ENCODE results near the gene OPN3. TPM values are rescaled to one million over a fixed set of nuclear protein-coding genes. Genes with fewer than 3 reads are reported as not detected.
A peak's percentile ranks its signal among the peaks of the same experiment; 100 is the strongest.

Gene OPN3
- total RNA-seq, 1 donor from 2014 or later, result 20.0 TPM

DNA sequence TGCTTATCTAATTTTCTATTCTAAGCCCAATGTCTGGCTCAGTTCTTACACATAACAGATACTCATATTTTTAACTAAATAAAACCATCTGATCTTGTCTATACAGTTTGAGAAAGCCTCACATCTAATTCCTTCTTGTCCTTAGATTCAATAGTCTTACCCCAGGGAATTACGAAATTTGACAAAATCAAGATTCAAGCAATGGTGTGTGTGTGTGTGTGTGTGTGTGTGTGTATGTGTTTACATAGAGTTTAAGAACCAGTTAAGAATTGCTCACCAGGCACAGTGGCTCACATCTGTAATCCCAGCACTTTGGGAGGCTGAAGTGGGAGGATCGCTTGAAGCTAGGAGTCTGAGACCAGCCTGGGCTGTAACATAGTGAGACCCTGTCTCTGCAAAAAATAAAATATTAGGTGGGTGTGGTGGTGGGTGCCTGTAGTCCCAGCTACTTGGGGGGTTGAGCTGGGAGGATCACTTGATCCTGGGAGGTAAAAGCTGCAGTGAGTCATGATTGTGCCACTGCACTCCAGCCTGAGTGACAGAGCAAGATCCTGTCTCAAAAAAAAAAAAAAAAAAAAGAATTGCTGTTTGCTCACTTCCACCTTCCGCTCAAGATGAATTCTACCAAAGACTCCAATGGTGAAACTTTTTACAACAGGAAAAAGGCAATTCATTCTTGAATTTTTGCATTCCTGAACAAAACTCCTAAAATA lies 18.1 kb upstream of the OPN3 start:
- Mint-ChIP-seq H3K4me3 (ENCODE audit: unreplicated experiment) (no peak overlapping the region), H3K27me3 (ENCODE audit: low read depth) (no peaks in the 10 kb centered on the region), H3K9me3 (ENCODE audit: low read depth) (peaks cover 3% of the 10 kb centered on the region), H3K36me3 (ENCODE audit: low read depth) (no peaks in the 10 kb centered on the region), H3K27ac (ENCODE audit: unreplicated experiment) (peak overlapping the region; percentile 47), H3K4me1 (ENCODE audit: low read depth) (peaks cover 9% of the 10 kb centered on the region)
- DNase-seq (ENCODE audit: low spot score), result no peak
- no peak for TF ChIP-seq CTCF (IDR thresholded peaks at IDR 0.05)

GRCh38 chr1:241654641-241655040 lies 14.5 kb upstream of the OPN3 start:
- peaks cover 3% of the 10 kb centered on the region for H3K9me3 Mint-ChIP-seq (ENCODE audit: low read depth)
- peaks cover 9% of the 10 kb centered on the region for H3K27me3 Mint-ChIP-seq (ENCODE audit: low read depth)
- TF ChIP-seq CTCF (IDR thresholded peaks at IDR 0.05), result no peak
- no peak overlapping the region for H3K27ac Mint-ChIP-seq (ENCODE audit: unreplicated experiment)
- no peak overlapping the region for H3K4me3 Mint-ChIP-seq (ENCODE audit: unreplicated experiment)
- no peaks in the 10 kb centered on the region for H3K36me3 Mint-ChIP-seq (ENCODE audit: low read depth)
- H3K4me1 Mint-ChIP-seq (ENCODE audit: low read depth), result peaks cover 9% of the 10 kb centered on the region
- no peak for DNase-seq (ENCODE audit: low spot score)

- Mint-ChIP-seq H3K27me3 (ENCODE audit: low read depth) (peaks cover 9% of the 10 kb centered on the region), H3K27ac (ENCODE audit: unreplicated experiment) (no peak overlapping the region), H3K9me3 (ENCODE audit: low read depth) (peaks cover 5% of the 10 kb centered on the region), H3K4me1 (ENCODE audit: low read depth) (peaks cover 9% of the 10 kb centered on the region), H3K36me3 (ENCODE audit: low read depth) (no peaks in the 10 kb centered on the region), H3K4me3 (ENCODE audit: unreplicated experiment) (no peak overlapping the region)
- no peak for TF ChIP-seq CTCF (IDR thresholded peaks at IDR 0.05)
- DNase-seq (ENCODE audit: low spot score), result no peak
Measured at GRCh38 chr1:241654019-241654418, 13.8 kb upstream of the OPN3 start.

DNA sequence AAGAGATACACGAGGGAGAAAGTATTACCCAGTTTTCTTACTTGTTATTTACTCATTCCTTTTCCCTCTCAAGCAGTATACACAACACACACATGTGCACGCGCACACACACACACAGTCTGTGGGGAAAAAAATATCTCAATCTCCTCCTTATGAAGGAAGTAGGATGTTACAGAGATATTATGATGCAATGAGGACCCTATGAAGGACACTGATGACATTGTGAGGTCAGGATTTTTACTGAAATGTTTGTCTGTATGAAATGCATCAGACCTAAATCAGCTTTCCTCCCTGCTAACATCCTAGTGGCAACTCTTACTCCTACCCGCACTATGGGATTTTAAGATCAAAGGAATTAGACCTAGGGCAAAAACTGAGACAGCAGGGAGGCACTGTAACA lies 11.8 kb upstream of the OPN3 start, which contains the start of gene WDR64:
TSS of gene WDR64 (plus strand) at position 270 of the 400 bp plus-strand sequence. CDS start 204 bp downstream, outside the sequence.
- DNase-seq (ENCODE audit: low spot score), result no peak
- Mint-ChIP-seq H3K36me3 (ENCODE audit: low read depth) (no peaks in the 10 kb centered on the region), H3K9me3 (ENCODE audit: low read depth) (peaks cover 3% of the 10 kb centered on the region), H3K27me3 (ENCODE audit: low read depth) (peaks cover 9% of the 10 kb centered on the region), H3K27ac (ENCODE audit: unreplicated experiment) (no peak within 1 kb of the TSS), H3K4me3 (ENCODE audit: unreplicated experiment) (no peak within 1 kb of the TSS), H3K4me1 (ENCODE audit: low read depth) (peaks cover 6% of the 10 kb centered on the region)
- no peak for TF ChIP-seq CTCF (IDR thresholded peaks at IDR 0.05)

DNA sequence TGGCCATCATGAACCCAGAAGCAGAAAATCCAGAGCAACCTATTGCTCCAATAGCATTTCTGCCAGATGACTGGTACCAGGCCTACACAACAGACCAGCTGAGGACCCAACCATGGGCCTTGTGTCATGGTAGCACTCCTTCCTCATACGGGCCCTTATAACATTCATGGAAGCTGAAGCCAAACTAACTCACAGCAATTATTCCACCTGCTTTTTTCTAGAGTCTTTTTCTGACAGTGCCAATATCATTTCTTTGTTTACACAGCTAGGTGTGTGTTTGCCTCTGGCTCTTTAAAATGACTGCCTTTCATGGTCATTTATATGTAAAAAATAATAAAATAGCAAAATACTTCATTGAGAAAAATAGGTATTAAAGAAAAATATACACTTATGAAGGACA lies 8.0 kb upstream of the OPN3 start:
- H3K9me3 Mint-ChIP-seq (ENCODE audit: low read depth), result peaks cover 3% of the 10 kb centered on the region
- H3K4me3 Mint-ChIP-seq (ENCODE audit: unreplicated experiment), result no peak overlapping the region
- peaks cover 9% of the 10 kb centered on the region for H3K27me3 Mint-ChIP-seq (ENCODE audit: low read depth)
- no peak for TF ChIP-seq CTCF (IDR thresholded peaks at IDR 0.05)
- H3K27ac Mint-ChIP-seq (ENCODE audit: unreplicated experiment), result no peak overlapping the region
- no peak for DNase-seq (ENCODE audit: low spot score)
- no peaks in the 10 kb centered on the region for H3K4me1 Mint-ChIP-seq (ENCODE audit: low read depth)
- H3K36me3 Mint-ChIP-seq (ENCODE audit: low read depth), result no peaks in the 10 kb centered on the region
